ENCODE data around the gene NDP.

DNA sequence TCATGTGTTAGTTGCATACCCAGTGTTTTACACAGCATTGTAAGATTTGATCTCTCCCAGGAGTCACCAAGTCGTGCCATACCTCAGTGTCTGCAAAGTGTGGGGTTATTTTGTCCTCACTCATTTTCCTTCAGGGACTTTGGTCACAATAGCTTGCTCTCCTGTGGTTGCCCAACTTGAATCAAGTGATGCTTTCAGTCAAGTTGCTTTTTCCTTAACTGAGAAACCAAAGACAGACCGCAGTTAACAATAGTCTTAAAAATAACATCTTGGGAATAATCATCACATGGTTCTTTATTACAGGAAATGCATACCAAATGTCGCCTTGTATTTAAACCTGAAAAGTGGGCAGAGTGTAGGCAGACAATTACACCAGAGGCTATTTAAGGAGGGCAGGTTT is 44.5 kb upstream of the NDP start:
- TF ChIP-seq, protein P1, sequence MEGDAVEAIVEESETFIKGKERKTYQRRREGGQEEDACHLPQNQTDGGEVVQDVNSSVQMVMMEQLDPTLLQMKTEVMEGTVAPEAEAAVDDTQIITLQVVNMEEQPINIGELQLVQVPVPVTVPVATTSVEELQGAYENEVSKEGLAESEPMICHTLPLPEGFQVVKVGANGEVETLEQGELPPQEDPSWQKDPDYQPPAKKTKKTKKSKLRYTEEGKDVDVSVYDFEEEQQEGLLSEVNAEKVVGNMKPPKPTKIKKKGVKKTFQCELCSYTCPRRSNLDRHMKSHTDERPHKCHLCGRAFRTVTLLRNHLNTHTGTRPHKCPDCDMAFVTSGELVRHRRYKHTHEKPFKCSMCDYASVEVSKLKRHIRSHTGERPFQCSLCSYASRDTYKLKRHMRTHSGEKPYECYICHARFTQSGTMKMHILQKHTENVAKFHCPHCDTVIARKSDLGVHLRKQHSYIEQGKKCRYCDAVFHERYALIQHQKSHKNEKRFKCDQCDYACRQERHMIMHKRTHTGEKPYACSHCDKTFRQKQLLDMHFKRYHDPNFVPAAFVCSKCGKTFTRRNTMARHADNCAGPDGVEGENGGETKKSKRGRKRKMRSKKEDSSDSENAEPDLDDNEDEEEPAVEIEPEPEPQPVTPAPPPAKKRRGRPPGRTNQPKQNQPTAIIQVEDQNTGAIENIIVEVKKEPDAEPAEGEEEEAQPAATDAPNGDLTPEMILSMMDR (IDR thresholded peaks at IDR 0.05): no peak
- TF ChIP-seq POLR2A (IDR thresholded peaks at IDR 0.05): no peak

Data from right lobe of liver (tissue), 4 donors.